Right kidney (tissue), 1 donor: ENCODE measurements around the gene ERBB4.
A peak's percentile ranks its signal among the peaks of the same experiment; 100 is the strongest.
"Not testable (repeated sequence)": the region's sequence is repeated elsewhere in the genome, so short reads cannot be mapped to it uniquely, and the experiment has no call there.

Experiments
- DNase-seq: peaks from one replicate; pipeline ENCODE4 v3.0.0-alpha.2; 2016

Gene ERBB4

GRCh38 chr2:212528106-212528856 lies 10.3 kb downstream of the ERBB4 start:
- no peak for DNase-seq

GRCh38 chr2:212526059-212526458 lies 12.5 kb downstream of the ERBB4 start:
- no peak for DNase-seq

- DNase-seq = no peak
Observed at GRCh38 chr2:212523756-212524155, 14.8 kb downstream of the ERBB4 start.

- no peak for DNase-seq
Observed at GRCh38 chr2:212520340-212520739, 18.3 kb downstream of the ERBB4 start.

- DNase-seq = no peak
Observed at GRCh38 chr2:212517693-212518092, 20.9 kb downstream of the ERBB4 start.

- DNase-seq = no peak
Observed at GRCh38 chr2:212505586-212505985, 33.0 kb downstream of the ERBB4 start.

- peak; percentile 13 for DNase-seq
Observed at GRCh38 chr2:212495046-212495445, 43.6 kb downstream of the ERBB4 start.

- DNase-seq = peak; percentile 20
Observed at GRCh38 chr2:212494418-212495020, 44.1 kb downstream of the ERBB4 start.

- DNase-seq = no peak
Observed at GRCh38 chr2:212489719-212490346, 48.8 kb downstream of the ERBB4 start.

GRCh38 chr2:212488611-212489010 lies 50.0 kb downstream of the ERBB4 start:
- no peak for DNase-seq

- no peak for DNase-seq
Observed at GRCh38 chr2:212484563-212485080, 54.0 kb downstream of the ERBB4 start.

GRCh38 chr2:212480447-212480846 lies 58.2 kb downstream of the ERBB4 start:
- DNase-seq = no peak

GRCh38 chr2:212477571-212477970 lies 61.0 kb downstream of the ERBB4 start:
- no peak for DNase-seq

- no peak for DNase-seq
Observed at GRCh38 chr2:212473211-212473610, 65.4 kb downstream of the ERBB4 start.

- DNase-seq = not testable (repeated sequence)
Observed at GRCh38 chr2:212467551-212467950, 71.1 kb downstream of the ERBB4 start.

- no peak for DNase-seq
Observed at GRCh38 chr2:212465456-212465855, 73.1 kb downstream of the ERBB4 start.

- not testable (repeated sequence) for DNase-seq
Observed at GRCh38 chr2:212461708-212462107, 76.9 kb downstream of the ERBB4 start.

- no peak for DNase-seq
Observed at GRCh38 chr2:212454149-212454548, 84.5 kb downstream of the ERBB4 start.

GRCh38 chr2:212451786-212452231 lies 86.8 kb downstream of the ERBB4 start:
- DNase-seq = peak; percentile 15

GRCh38 chr2:212448698-212449097 lies 89.9 kb downstream of the ERBB4 start:
- no peak for DNase-seq

GRCh38 chr2:212441821-212442220 lies 96.8 kb downstream of the ERBB4 start:
- no peak for DNase-seq

GRCh38 chr2:212441141-212441540 lies 97.5 kb downstream of the ERBB4 start:
- no peak for DNase-seq
